ENCODE data around the gene INPP4A. TPM values are rescaled to one million over a fixed set of nuclear protein-coding genes. Genes with fewer than 3 reads are reported as not detected.

Gene INPP4A
- total RNA-seq, 1 experiment from 2014 or later = 26.7 TPM

GRCh38 chr2:98438190-98439133 is 6.2 kb upstream of the INPP4A start:
- no peak for DNase-seq
- no peak overlapping the region for H3K27ac Mint-ChIP-seq (ENCODE audit: unreplicated experiment)
- H3K27me3 Mint-ChIP-seq (ENCODE audit: unreplicated experiment) = no peaks in the 10 kb centered on the region
- no peak for TF ChIP-seq CTCF (IDR thresholded peaks at IDR 0.05; ENCODE audit: unreplicated experiment)
- no peaks in the 10 kb centered on the region for H3K9me3 Mint-ChIP-seq (ENCODE audit: low read depth, unreplicated experiment)
- peaks cover 65% of the 10 kb centered on the region for H3K4me1 Mint-ChIP-seq (ENCODE audit: low read depth, unreplicated experiment)
- H3K36me3 Mint-ChIP-seq (ENCODE audit: insufficient read depth, unreplicated experiment) = peaks cover 17% of the 10 kb centered on the region
- intact Hi-C loops (cut with micrococcal nuclease; ENCODE audit: unreplicated experiment) = no loop called here
- CTCF ChIA-PET = no interaction called here
- no TSS peak for BruUV-seq (replicated peaks)
- no peak overlapping the region for H3K4me3 Mint-ChIP-seq (ENCODE audit: low read depth, unreplicated experiment)

DNA sequence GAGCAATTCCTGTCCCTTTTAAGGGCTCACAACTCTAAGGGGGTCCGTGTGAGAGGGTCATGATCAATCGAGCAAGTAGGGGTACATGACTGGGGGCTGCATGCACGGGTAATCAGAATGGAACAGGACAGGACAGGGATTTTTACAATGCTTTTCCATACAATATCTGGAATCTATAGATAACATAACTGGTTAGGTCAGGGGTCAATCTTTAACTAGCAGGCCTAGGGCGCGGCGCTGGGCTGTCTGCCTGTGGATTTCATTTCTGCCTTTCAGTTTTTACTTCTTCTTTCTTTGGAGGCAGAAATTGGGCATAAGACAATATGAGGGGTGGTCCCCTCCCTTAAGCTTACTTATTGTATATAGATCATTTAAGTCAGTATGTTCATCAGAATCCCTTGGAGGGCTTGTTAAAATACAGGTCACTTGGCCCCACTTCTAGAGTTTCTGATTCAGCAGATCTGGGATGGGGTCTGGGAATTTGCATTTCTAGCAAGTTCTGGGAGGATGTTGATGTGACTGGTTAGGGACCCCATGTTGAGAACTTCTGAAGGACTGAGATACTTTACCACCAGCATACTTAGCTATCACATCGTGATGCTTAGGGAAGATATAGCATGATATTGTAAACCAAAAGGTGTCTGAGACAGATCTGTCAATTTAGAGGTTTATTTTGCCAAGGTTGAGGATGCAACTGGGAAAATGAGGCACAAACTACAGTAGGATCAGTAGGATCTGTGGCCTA is 2.8 kb upstream of the INPP4A start:
- no peak for DNase-seq
- Mint-ChIP-seq H3K27me3 (ENCODE audit: unreplicated experiment) (no peaks in the 10 kb centered on the region), H3K4me3 (ENCODE audit: low read depth, unreplicated experiment) (no peak overlapping the region), H3K9me3 (ENCODE audit: low read depth, unreplicated experiment) (no peaks in the 10 kb centered on the region), H3K27ac (ENCODE audit: unreplicated experiment) (no peak overlapping the region), H3K4me1 (ENCODE audit: low read depth, unreplicated experiment) (peaks cover 51% of the 10 kb centered on the region), H3K36me3 (ENCODE audit: insufficient read depth, unreplicated experiment) (peaks cover 22% of the 10 kb centered on the region)
- CTCF ChIA-PET = no interaction called here
- BruUV-seq (replicated peaks) = no TSS peak
- no peak for TF ChIP-seq CTCF (IDR thresholded peaks at IDR 0.05; ENCODE audit: unreplicated experiment)
- intact Hi-C loops (cut with micrococcal nuclease; ENCODE audit: unreplicated experiment) = no loop called here

DNA sequence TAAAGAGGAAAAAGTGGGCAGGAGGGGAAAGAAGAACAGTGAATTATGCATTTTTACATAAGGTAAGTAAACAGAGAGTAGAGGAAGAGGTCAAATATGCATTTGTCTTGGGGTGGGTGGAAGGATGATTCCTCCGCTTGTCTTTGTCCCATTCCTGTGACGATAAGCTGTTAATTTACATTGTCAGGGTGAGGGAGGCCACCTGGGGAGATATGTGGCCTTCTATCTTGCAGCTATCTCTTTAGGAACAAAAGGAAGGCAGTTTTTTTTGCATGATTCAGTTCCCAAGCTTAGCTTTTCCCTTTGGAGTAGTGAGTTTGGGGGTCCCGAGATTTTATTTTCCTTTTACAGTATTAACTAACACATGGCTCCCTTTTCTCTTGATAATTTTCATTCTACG is 2.2 kb upstream of the INPP4A start:
- intact Hi-C loops (cut with micrococcal nuclease; ENCODE audit: unreplicated experiment) = no loop called here
- TF ChIP-seq CTCF (IDR thresholded peaks at IDR 0.05; ENCODE audit: unreplicated experiment) = no peak
- Mint-ChIP-seq H3K9me3 (ENCODE audit: low read depth, unreplicated experiment) (no peaks in the 10 kb centered on the region), H3K4me1 (ENCODE audit: low read depth, unreplicated experiment) (peaks cover 46% of the 10 kb centered on the region), H3K36me3 (ENCODE audit: insufficient read depth, unreplicated experiment) (peaks cover 21% of the 10 kb centered on the region), H3K27ac (ENCODE audit: unreplicated experiment) (no peak overlapping the region), H3K4me3 (ENCODE audit: low read depth, unreplicated experiment) (no peak overlapping the region), H3K27me3 (ENCODE audit: unreplicated experiment) (no peaks in the 10 kb centered on the region)
- no peak for DNase-seq
- no TSS peak for BruUV-seq (replicated peaks)
- CTCF ChIA-PET = no interaction called here

DNA sequence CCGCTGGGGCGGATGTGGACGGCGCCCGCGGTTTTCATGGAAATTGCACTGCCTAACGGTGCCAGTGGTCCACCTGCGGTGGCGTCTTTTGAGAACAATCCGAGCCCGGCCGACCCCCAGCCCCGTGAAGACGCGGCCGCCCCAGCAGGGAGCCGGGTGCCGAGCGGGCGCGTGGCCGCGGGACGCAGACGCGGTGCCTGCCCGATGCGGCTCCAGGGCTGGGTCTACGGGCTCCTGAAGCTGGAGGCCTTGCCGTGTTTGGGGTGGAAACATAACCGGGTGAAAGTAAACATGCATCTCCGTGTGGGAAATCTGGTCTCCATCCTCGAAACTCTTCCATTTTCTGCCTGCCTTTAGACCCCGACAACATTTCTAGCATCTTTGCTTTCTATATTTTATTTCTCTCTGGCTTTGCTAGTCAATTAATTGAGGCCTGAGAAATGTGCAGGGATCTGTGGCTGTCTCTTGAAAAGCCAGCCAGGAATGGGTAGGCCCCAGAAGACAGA is 572 bp downstream of the INPP4A start:
- Mint-ChIP-seq H3K9me3 (ENCODE audit: low read depth, unreplicated experiment) (no peaks in the 10 kb centered on the region), H3K36me3 (ENCODE audit: insufficient read depth, unreplicated experiment) (peaks cover 21% of the 10 kb centered on the region), H3K4me3 (ENCODE audit: low read depth, unreplicated experiment) (peak overlapping the region; percentile 91), H3K27ac (ENCODE audit: unreplicated experiment) (peak overlapping the region; percentile 37), H3K4me1 (ENCODE audit: low read depth, unreplicated experiment) (peaks cover 45% of the 10 kb centered on the region), H3K27me3 (ENCODE audit: unreplicated experiment) (no peaks in the 10 kb centered on the region)
- BruUV-seq (replicated peaks) = no TSS peak
- CTCF ChIA-PET = no interaction called here
- intact Hi-C loops (cut with micrococcal nuclease; ENCODE audit: unreplicated experiment) = loop anchor here (5.0 kb wide), 1 partner anchor 37 kb away; no protein-coding TSS in a partner anchor
- DNase-seq = no peak
- TF ChIP-seq CTCF (IDR thresholded peaks at IDR 0.05; ENCODE audit: unreplicated experiment) = no peak
